Measurements from ENCODE around the gene CREB5. TPM values are rescaled to one million over a fixed set of nuclear protein-coding genes. Genes with fewer than 3 reads are reported as not detected.

CREB5 gene
- total and polyA plus RNA-seq, 2 of the 8 experiments (the other 6 are each of a cell fraction or from before 2014, with no cell fraction given): 2.4 to 2.7 TPM

GRCh38 chr7:28582226-28582625 is 169.9 kb downstream of the CREB5 start:
- H3K56ac ChIP-seq (replicated peaks; ENCODE audit: insufficient read length, low read depth, low read length): no peak overlapping the region
- no peak overlapping the region for H4K5ac ChIP-seq (ENCODE audit: insufficient read length, low read depth, low read length)
- H3K4ac ChIP-seq (replicated peaks; ENCODE audit: insufficient read length, low read depth, low read length): no peak overlapping the region
- H2BK12ac ChIP-seq (ENCODE audit: low read depth, low read length): no peak overlapping the region
- FAIRE-seq (no peak), DNase-seq (ENCODE audit: low read depth in 1 of 2, low spot score in 2 of 2) (no peak)
- TF ChIP-seq ZNF274 (IDR thresholded peaks at IDR 0.05; ENCODE audit: borderline replicate concordance, extremely low read depth, low read length): no peak
- no peak for TF ChIP-seq RNF2 (IDR thresholded peaks at IDR 0.05; ENCODE audit: borderline replicate concordance, low read depth, low read length, missing control alignments, poor library complexity, severe bottlenecking)
- no peak for TF ChIP-seq CHD2 (IDR thresholded peaks at IDR 0.05; ENCODE audit: low read length)
- no peak for TF ChIP-seq ASH2L (IDR thresholded peaks at IDR 0.05; ENCODE audit: low read length)
- no peak for TF ChIP-seq TAF7 (optimal IDR thresholded peaks at IDR 0.05; ENCODE audit: borderline replicate concordance, low read depth, low read length)
- TF ChIP-seq POU5F1 (IDR thresholded peaks at IDR 0.05; ENCODE audit: low read depth, low read length): no peak
- TF ChIP-seq BACH1 (IDR thresholded peaks at IDR 0.05; ENCODE audit: low read length): no peak
- no peak for TF ChIP-seq TCF12 (IDR thresholded peaks at IDR 0.05; ENCODE audit: low read depth, low read length)
- TF ChIP-seq NRF1 (IDR thresholded peaks at IDR 0.05; ENCODE audit: low read depth, low read length): no peak
- no peak for TF ChIP-seq CHD1 (IDR thresholded peaks at IDR 0.05; ENCODE audit: low read depth, low read length)
- no peak for TF ChIP-seq EP300 (IDR thresholded peaks at IDR 0.05; ENCODE audit: borderline replicate concordance in 1 of 2, low read depth in 2 of 2, low read length in 2 of 2)
- H3K18ac ChIP-seq (ENCODE audit: extremely low read depth, low read length): no peak overlapping the region
- no peaks in the 10 kb centered on the region for H3K27me3 ChIP-seq (replicated peaks in 1 of 4; ENCODE audit: control insufficient read depth in 3 of 4, extremely low read depth in 1 of 4, insufficient read depth in 3 of 4, low read length in 3 of 4)
- no peak overlapping the region for H3K4me2 ChIP-seq (ENCODE audit: insufficient read depth in 1 of 2, low read depth in 2 of 2, low read length in 2 of 2)
- H3K79me1 ChIP-seq (ENCODE audit: low read depth, low read length): no peaks in the 10 kb centered on the region
- H4K91ac ChIP-seq (replicated peaks; ENCODE audit: insufficient read length, low read length): no peak overlapping the region
- no peak overlapping the region for H2BK20ac ChIP-seq (ENCODE audit: low read length)
- H2BK15ac ChIP-seq (ENCODE audit: low read length): no peak overlapping the region
- no peak overlapping the region for H3K27ac ChIP-seq (ENCODE audit: low read depth, low read length)
- no peak overlapping the region for H2AFZ ChIP-seq (ENCODE audit: low read length)
- WGBS, 2 experiments (ENCODE audit: extremely low coverage in 1 of 2, insufficient coverage in 1 of 2, insufficient read length in 1 of 2, insufficient replicate concordance in 2 of 2, low coverage in 1 of 2, low lambda C conversion rate in 2 of 2, missing lambda C conversion rate in 1 of 2): 84% methylated on average over 4 of the region's 4 CpGs; no CpG with 5 or more reads in 1 of the 2 experiments
- no peak overlapping the region for H3K4me3 ChIP-seq (ENCODE audit: extremely low read depth in 1 of 4, insufficient read depth in 2 of 4, low read depth in 3 of 4, low read length in 4 of 4)
- H3K36me3 ChIP-seq (ENCODE audit: control insufficient read depth in 2 of 4, insufficient read depth in 4 of 4, low read length in 3 of 4): no peaks in the 10 kb centered on the region
- ChIA-PET CTCF (ENCODE audit: partially characterized antibody) (no interaction called here), POLR2A (ENCODE audit: partially characterized antibody) (no interaction called here)
- no peak overlapping the region for H3K14ac ChIP-seq (ENCODE audit: insufficient read length)
- H4K20me1 ChIP-seq (replicated peaks in 1 of 2; ENCODE audit: control insufficient read depth in 1 of 2, insufficient read depth in 2 of 2, low read length in 2 of 2): no peaks in the 10 kb centered on the region
- H3K23me2 ChIP-seq (ENCODE audit: low read depth, low read length): no peaks in the 10 kb centered on the region
- H2BK5ac ChIP-seq (ENCODE audit: low read depth, low read length): no peak overlapping the region
- H3K23ac ChIP-seq (ENCODE audit: insufficient read length): no peak overlapping the region
- H4K8ac ChIP-seq (ENCODE audit: extremely low read depth, insufficient read depth, low read length): no peak overlapping the region
- no peaks in the 10 kb centered on the region for H3K4me1 ChIP-seq (replicated peaks in 1 of 4; ENCODE audit: control insufficient read depth in 3 of 4, insufficient read depth in 4 of 4, low read length in 3 of 4)
- H2BK120ac ChIP-seq (replicated peaks; ENCODE audit: low read depth, low read length): no peak overlapping the region
- H2AK5ac ChIP-seq (ENCODE audit: low read depth, low read length): no peak overlapping the region
- H3K79me2 ChIP-seq (ENCODE audit: control insufficient read depth in 1 of 2, insufficient read depth in 2 of 2, low read length in 2 of 2): no peaks in the 10 kb centered on the region
- H3K9me3 ChIP-seq (ENCODE audit: insufficient read depth in 2 of 2, low read depth in 1 of 2, low read length in 1 of 2): no peaks in the 10 kb centered on the region
- H3K9ac ChIP-seq (replicated peaks in 1 of 4; ENCODE audit: extremely low read depth in 1 of 4, low read depth in 3 of 4, low read length in 3 of 4): no peak overlapping the region
